SU-DHL-6 (cell line): Measurements from ENCODE around the gene CADM2.

Source experiments
- EZH2phosphoT487 ChIP-seq: fragments of 200-600 bp; sonication (generic), shearing (Covaris generic); conservative IDR thresholded peaks from 2 replicates; pipeline ENCODE4 v1.6.1; 2018; ENCODE audit warnings: mild to moderate bottlenecking, antibody characterized with exemption, low read length, moderate library complexity, mixed read lengths
- TF ChIP-seq, protein P1 (sequence below): fragments of 200-600 bp; sonication (generic); IDR thresholded peaks from one replicate; pipeline ENCODE4 v1.5.1; 2017; ENCODE audit warnings: antibody characterized with exemption, mild to moderate bottlenecking, low read length, moderate library complexity; ENCODE audit not compliant: insufficient read depth, poor library complexity, severe bottlenecking

DNA sequence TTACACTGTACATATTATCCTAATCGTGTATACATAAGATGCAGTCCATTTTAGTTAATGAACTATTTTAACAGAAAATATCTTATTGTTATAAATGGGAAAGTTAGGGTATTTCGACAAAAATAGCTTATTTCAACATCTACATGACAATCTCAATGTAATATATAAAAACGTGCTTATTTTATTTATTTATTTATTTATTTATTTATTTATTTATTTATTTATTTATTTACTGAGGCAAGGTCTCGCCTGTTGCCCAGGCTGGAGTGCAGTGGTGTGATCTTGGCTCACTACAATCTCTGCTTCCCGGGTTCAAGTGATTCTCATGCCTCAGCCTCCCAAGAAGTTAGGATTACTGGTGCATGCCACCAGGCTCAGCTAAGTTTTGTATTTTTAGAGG lies 614.2 kb downstream of the CADM2 start:
- TF ChIP-seq, protein P1, sequence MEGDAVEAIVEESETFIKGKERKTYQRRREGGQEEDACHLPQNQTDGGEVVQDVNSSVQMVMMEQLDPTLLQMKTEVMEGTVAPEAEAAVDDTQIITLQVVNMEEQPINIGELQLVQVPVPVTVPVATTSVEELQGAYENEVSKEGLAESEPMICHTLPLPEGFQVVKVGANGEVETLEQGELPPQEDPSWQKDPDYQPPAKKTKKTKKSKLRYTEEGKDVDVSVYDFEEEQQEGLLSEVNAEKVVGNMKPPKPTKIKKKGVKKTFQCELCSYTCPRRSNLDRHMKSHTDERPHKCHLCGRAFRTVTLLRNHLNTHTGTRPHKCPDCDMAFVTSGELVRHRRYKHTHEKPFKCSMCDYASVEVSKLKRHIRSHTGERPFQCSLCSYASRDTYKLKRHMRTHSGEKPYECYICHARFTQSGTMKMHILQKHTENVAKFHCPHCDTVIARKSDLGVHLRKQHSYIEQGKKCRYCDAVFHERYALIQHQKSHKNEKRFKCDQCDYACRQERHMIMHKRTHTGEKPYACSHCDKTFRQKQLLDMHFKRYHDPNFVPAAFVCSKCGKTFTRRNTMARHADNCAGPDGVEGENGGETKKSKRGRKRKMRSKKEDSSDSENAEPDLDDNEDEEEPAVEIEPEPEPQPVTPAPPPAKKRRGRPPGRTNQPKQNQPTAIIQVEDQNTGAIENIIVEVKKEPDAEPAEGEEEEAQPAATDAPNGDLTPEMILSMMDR: no peak
- no peak for TF ChIP-seq EZH2phosphoT487
